Fibroblast of skin of back (primary cell): ENCODE data around the gene LONP2.
"Not testable (repeated sequence)": the region's sequence is repeated elsewhere in the genome, so short reads cannot be mapped to it uniquely, and the experiment has no call there.

Source experiments
- DNase-seq: peaks from one replicate; pipeline ENCODE4 v3.0.0-alpha.2; 2013

Gene LONP2

GRCh38 chr16:48370229-48370628 is 126.1 kb downstream of the LONP2 start:
- no peak for DNase-seq

GRCh38 chr16:48370668-48371392 is 126.7 kb downstream of the LONP2 start:
- not testable (repeated sequence) for DNase-seq

GRCh38 chr16:48371393-48371780 is 127.3 kb downstream of the LONP2 start:
- DNase-seq = peak; percentile 33

- DNase-seq = no peak
These were observed 128.6 kb downstream of the LONP2 start for GRCh38 chr16:48372744-48373143.

- DNase-seq = no peak
These were observed 129.3 kb downstream of the LONP2 start for GRCh38 chr16:48373258-48374029.

- DNase-seq = no peak
These were observed 130.2 kb downstream of the LONP2 start for GRCh38 chr16:48374255-48374654.

GRCh38 chr16:48377301-48377700 is 133.2 kb downstream of the LONP2 start:
- not testable (repeated sequence) for DNase-seq

GRCh38 chr16:48378276-48378675 is 134.2 kb downstream of the LONP2 start:
- DNase-seq = no peak

GRCh38 chr16:48378836-48379235 is 134.7 kb downstream of the LONP2 start:
- no peak for DNase-seq

GRCh38 chr16:48381201-48381600 is 137.1 kb downstream of the LONP2 start:
- no peak for DNase-seq

GRCh38 chr16:48382131-48382530 is 138.0 kb downstream of the LONP2 start:
- no peak for DNase-seq

- no peak for DNase-seq
These were observed 139.1 kb downstream of the LONP2 start for GRCh38 chr16:48383009-48383876.

- DNase-seq = peak; percentile 20
These were observed 139.9 kb downstream of the LONP2 start for GRCh38 chr16:48383877-48384519.

GRCh38 chr16:48384520-48385252 is 140.6 kb downstream of the LONP2 start:
- peak; percentile 53 for DNase-seq

GRCh38 chr16:48385253-48386150 is 141.4 kb downstream of the LONP2 start, which contains the start of gene SIAH1:
Gene SIAH1 (minus strand): TSS chr16:48385413. CDS start chr16:48362428, 22,985 bp downstream.
- peak; percentile 85 for DNase-seq

- DNase-seq = no peak
These were observed 142.6 kb downstream of the LONP2 start for GRCh38 chr16:48386559-48387312.

GRCh38 chr16:48392407-48392806 is 148.3 kb downstream of the LONP2 start:
- no peak for DNase-seq

- peak; percentile 18 for DNase-seq
These were observed 149.6 kb downstream of the LONP2 start for GRCh38 chr16:48393485-48394354.

- DNase-seq = no peak
These were observed 150.2 kb downstream of the LONP2 start for GRCh38 chr16:48394355-48394703.
